HEK293 (cell line): ENCODE results near the gene POLDIP2.

Source experiments
- ATF2 ChIP-seq: fragments of 450-650 bp; formaldehyde crosslinking; IDR thresholded peaks from 2 replicates; pipeline ENCODE4 v1.5.1; 2016; ENCODE audit warnings: missing biosample characterization, missing genetic modification characterization, low read depth
- BCL11A ChIP-seq: fragments of 450-650 bp; formaldehyde crosslinking; IDR thresholded peaks from 2 replicates; pipeline ENCODE4 v1.5.1; 2016; ENCODE audit warnings: low read depth, missing biosample characterization, missing genetic modification characterization
- HOXD13 ChIP-seq: sonication (generic); formaldehyde crosslinking; IDR thresholded peaks from 2 replicates; pipeline ENCODE4 v1.8.0; 2022; ENCODE audit warnings: missing genetic modification reagents, borderline replicate concordance
- KLF8 ChIP-seq: fragments of 450-650 bp; formaldehyde crosslinking; IDR thresholded peaks from 2 replicates; pipeline ENCODE4 v1.5.1; 2016; ENCODE audit warnings: missing biosample characterization, missing genetic modification characterization
- MYNN ChIP-seq: fragments of 450-650 bp; formaldehyde crosslinking; IDR thresholded peaks from 2 replicates; pipeline ENCODE4 v1.5.1; 2016; ENCODE audit warnings: missing biosample characterization, missing genetic modification characterization, borderline replicate concordance
- WT1 ChIP-seq: fragments of 450-650 bp; formaldehyde crosslinking; IDR thresholded peaks from 2 replicates; pipeline ENCODE4 v1.5.1; 2016; ENCODE audit warnings: missing biosample characterization, missing genetic modification characterization
- ZBTB49 ChIP-seq: fragments of 450-650 bp; formaldehyde crosslinking; IDR thresholded peaks from 2 replicates; pipeline ENCODE4 v1.5.1; 2016; ENCODE audit warnings: missing biosample characterization, missing genetic modification characterization, low read depth
- ZNF10 ChIP-seq: fragments of 450-650 bp; formaldehyde crosslinking; IDR thresholded peaks from 2 replicates; pipeline ENCODE4 v1.5.1; 2017; ENCODE audit warnings: missing biosample characterization, missing genetic modification characterization
- ZNF112 ChIP-seq: fragments of 450-650 bp; formaldehyde crosslinking; IDR thresholded peaks from 2 replicates; pipeline ENCODE4 v1.5.0; 2017; ENCODE audit warnings: missing biosample characterization, missing genetic modification characterization
- ZNF121 ChIP-seq: fragments of 450-650 bp; formaldehyde crosslinking; IDR thresholded peaks from 2 replicates; pipeline ENCODE4 v1.5.1; 2016; ENCODE audit warnings: missing biosample characterization, missing genetic modification characterization
- ZNF140 ChIP-seq: fragments of 450-650 bp; formaldehyde crosslinking; IDR thresholded peaks from 2 replicates; pipeline ENCODE4 v1.5.1; 2016; ENCODE audit warnings: missing biosample characterization, missing genetic modification characterization
- ZNF169 ChIP-seq: fragments of 450-650 bp; formaldehyde crosslinking; IDR thresholded peaks from 2 replicates; pipeline ENCODE4 v1.5.1; 2016; ENCODE audit warnings: missing biosample characterization, missing genetic modification characterization
- ZNF175 ChIP-seq: fragments of 450-650 bp; formaldehyde crosslinking; IDR thresholded peaks from 2 replicates; pipeline ENCODE4 v1.5.1; 2016; ENCODE audit warnings: missing biosample characterization, missing genetic modification characterization
- ZNF19 ChIP-seq: fragments of 450-650 bp; formaldehyde crosslinking; IDR thresholded peaks from 2 replicates; pipeline ENCODE4; 2016; ENCODE audit warnings: missing biosample characterization, missing genetic modification characterization, low read depth
- ZNF2 ChIP-seq: fragments of 450-650 bp; formaldehyde crosslinking; IDR thresholded peaks from 2 replicates; pipeline ENCODE4 v1.5.1; 2016; ENCODE audit warnings: missing biosample characterization, missing genetic modification characterization
- ZNF202 ChIP-seq: fragments of 450-650 bp; formaldehyde crosslinking; IDR thresholded peaks from 2 replicates; pipeline ENCODE4 v1.5.1; 2016; ENCODE audit warnings: missing biosample characterization, missing genetic modification characterization, borderline replicate concordance
- ZNF24 ChIP-seq: fragments of 450-650 bp; formaldehyde crosslinking; IDR thresholded peaks from 2 replicates; pipeline ENCODE4 v1.5.1; 2016; ENCODE audit warnings: missing biosample characterization, missing genetic modification characterization
- ZNF292 ChIP-seq: fragments of 450-650 bp; formaldehyde crosslinking; IDR thresholded peaks from 2 replicates; pipeline ENCODE4 v1.5.1; 2016; ENCODE audit warnings: low read depth, missing biosample characterization, missing genetic modification characterization, borderline replicate concordance
- ZNF335 ChIP-seq: fragments of 450-650 bp; formaldehyde crosslinking; conservative IDR thresholded peaks from 2 replicates; pipeline ENCODE4 v1.5.1; 2016; ENCODE audit warnings: missing biosample characterization, missing genetic modification characterization
- ZNF555 ChIP-seq: fragments of 450-650 bp; formaldehyde crosslinking; conservative IDR thresholded peaks from 2 replicates; pipeline ENCODE4 v1.5.1; 2017; ENCODE audit warnings: missing biosample characterization, mild to moderate bottlenecking, missing genetic modification characterization, inconsistent platforms
- ZNF707 ChIP-seq: fragments of 450-650 bp; formaldehyde crosslinking; IDR thresholded peaks from 2 replicates; pipeline ENCODE4 v1.5.1; 2016; ENCODE audit warnings: missing biosample characterization, missing genetic modification characterization
- ZXDB ChIP-seq: fragments of 450-650 bp; formaldehyde crosslinking; IDR thresholded peaks from 2 replicates; pipeline ENCODE4 v1.5.1; 2016; ENCODE audit warnings: missing biosample characterization, missing genetic modification characterization
- TF ChIP-seq, protein P1 (sequence below): fragments of 450-650 bp; formaldehyde crosslinking; IDR thresholded peaks from 2 replicates; pipeline ENCODE4 v1.5.1; 2017; ENCODE audit warnings: missing biosample characterization, missing genetic modification characterization
- TF ChIP-seq, protein P2 (sequence below): fragments of 450-650 bp; formaldehyde crosslinking; IDR thresholded peaks from 2 replicates; pipeline ENCODE4 v1.5.1; 2016; ENCODE audit warnings: missing biosample characterization, missing genetic modification characterization, borderline replicate concordance
- TF ChIP-seq, protein P3 (sequence below): fragments of 450-650 bp; formaldehyde crosslinking; IDR thresholded peaks from 2 replicates; pipeline ENCODE4 v1.5.1; 2016; ENCODE audit warnings: missing biosample characterization, missing genetic modification characterization

The POLDIP2 gene

GRCh38 chr17:28335201-28335958 lies 21.9 kb downstream of the POLDIP2 start, which contains the start of the genes IFT20 and TNFAIP1 (continued):
- TF ChIP-seq, protein P1, sequence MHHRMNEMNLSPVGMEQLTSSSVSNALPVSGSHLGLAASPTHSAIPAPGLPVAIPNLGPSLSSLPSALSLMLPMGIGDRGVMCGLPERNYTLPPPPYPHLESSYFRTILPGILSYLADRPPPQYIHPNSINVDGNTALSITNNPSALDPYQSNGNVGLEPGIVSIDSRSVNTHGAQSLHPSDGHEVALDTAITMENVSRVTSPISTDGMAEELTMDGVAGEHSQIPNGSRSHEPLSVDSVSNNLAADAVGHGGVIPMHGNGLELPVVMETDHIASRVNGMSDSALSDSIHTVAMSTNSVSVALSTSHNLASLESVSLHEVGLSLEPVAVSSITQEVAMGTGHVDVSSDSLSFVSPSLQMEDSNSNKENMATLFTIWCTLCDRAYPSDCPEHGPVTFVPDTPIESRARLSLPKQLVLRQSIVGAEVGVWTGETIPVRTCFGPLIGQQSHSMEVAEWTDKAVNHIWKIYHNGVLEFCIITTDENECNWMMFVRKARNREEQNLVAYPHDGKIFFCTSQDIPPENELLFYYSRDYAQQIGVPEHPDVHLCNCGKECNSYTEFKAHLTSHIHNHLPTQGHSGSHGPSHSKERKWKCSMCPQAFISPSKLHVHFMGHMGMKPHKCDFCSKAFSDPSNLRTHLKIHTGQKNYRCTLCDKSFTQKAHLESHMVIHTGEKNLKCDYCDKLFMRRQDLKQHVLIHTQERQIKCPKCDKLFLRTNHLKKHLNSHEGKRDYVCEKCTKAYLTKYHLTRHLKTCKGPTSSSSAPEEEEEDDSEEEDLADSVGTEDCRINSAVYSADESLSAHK: no peak
- no peak for TF ChIP-seq ZNF140 (tag by site-specific recombination)
- peak; percentile 92 for TF ChIP-seq KLF8 (tag by site-specific recombination)
- peak; percentile 83 for TF ChIP-seq ZNF335 (tag by site-specific recombination)
- TF ChIP-seq ZNF175 (tag by site-specific recombination): no peak
- TF ChIP-seq MYNN (tag by site-specific recombination): 0 out of 2 replicates have a peak, but pooled peaks have one; percentile 31
- no peak for TF ChIP-seq HOXD13 (CRISPR knock-in tag)
- TF ChIP-seq ZNF19 (tag by site-specific recombination): no peak
- no peak for TF ChIP-seq ZBTB49 (tag by site-specific recombination)
- no peak for TF ChIP-seq BCL11A (tag by site-specific recombination)
- no peak for TF ChIP-seq ZNF121 (tag by site-specific recombination)
- no peak for TF ChIP-seq ZNF112 (tag by site-specific recombination)
- TF ChIP-seq ATF2: peak; percentile 100
- no peak for TF ChIP-seq ZNF707 (tag by site-specific recombination)
- no peak for TF ChIP-seq ZNF555 (tag by site-specific recombination)
- TF ChIP-seq, protein P2, sequence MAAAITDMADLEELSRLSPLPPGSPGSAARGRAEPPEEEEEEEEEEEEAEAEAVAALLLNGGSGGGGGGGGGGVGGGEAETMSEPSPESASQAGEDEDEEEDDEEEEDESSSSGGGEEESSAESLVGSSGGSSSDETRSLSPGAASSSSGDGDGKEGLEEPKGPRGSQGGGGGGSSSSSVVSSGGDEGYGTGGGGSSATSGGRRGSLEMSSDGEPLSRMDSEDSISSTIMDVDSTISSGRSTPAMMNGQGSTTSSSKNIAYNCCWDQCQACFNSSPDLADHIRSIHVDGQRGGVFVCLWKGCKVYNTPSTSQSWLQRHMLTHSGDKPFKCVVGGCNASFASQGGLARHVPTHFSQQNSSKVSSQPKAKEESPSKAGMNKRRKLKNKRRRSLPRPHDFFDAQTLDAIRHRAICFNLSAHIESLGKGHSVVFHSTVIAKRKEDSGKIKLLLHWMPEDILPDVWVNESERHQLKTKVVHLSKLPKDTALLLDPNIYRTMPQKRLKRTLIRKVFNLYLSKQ (tag by site-specific recombination): no peak
- no peak for TF ChIP-seq WT1 (tag by site-specific recombination)
- TF ChIP-seq ZNF2 (tag by site-specific recombination): peak; percentile 77; the same call in 1 of the 2 replicates
- no peak for TF ChIP-seq ZNF202
- no peak for TF ChIP-seq ZNF10 (tag by site-specific recombination)
- TF ChIP-seq ZNF169: 0 out of 2 replicates have a peak, but pooled peaks have one; percentile 27
- TF ChIP-seq, protein P3, sequence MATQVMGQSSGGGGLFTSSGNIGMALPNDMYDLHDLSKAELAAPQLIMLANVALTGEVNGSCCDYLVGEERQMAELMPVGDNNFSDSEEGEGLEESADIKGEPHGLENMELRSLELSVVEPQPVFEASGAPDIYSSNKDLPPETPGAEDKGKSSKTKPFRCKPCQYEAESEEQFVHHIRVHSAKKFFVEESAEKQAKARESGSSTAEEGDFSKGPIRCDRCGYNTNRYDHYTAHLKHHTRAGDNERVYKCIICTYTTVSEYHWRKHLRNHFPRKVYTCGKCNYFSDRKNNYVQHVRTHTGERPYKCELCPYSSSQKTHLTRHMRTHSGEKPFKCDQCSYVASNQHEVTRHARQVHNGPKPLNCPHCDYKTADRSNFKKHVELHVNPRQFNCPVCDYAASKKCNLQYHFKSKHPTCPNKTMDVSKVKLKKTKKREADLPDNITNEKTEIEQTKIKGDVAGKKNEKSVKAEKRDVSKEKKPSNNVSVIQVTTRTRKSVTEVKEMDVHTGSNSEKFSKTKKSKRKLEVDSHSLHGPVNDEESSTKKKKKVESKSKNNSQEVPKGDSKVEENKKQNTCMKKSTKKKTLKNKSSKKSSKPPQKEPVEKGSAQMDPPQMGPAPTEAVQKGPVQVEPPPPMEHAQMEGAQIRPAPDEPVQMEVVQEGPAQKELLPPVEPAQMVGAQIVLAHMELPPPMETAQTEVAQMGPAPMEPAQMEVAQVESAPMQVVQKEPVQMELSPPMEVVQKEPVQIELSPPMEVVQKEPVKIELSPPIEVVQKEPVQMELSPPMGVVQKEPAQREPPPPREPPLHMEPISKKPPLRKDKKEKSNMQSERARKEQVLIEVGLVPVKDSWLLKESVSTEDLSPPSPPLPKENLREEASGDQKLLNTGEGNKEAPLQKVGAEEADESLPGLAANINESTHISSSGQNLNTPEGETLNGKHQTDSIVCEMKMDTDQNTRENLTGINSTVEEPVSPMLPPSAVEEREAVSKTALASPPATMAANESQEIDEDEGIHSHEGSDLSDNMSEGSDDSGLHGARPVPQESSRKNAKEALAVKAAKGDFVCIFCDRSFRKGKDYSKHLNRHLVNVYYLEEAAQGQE (tag by site-specific recombination): no peak
- TF ChIP-seq ZNF292: no peak
- TF ChIP-seq ZXDB (tag by site-specific recombination): peak; percentile 65
- TF ChIP-seq ZNF24 (tag by site-specific recombination): peak; percentile 82
